AG09309 (cell line): Measurements from ENCODE around the gene AUTS2.
"Not testable (repeated sequence)": the region's sequence is repeated elsewhere in the genome, so short reads cannot be mapped to it uniquely, and the experiment has no call there.

Experiments
- DNase-seq: peaks from one replicate; pipeline ENCODE4 v3.0.0-alpha.2; 2010; ENCODE audit warnings: low read depth
- H3K4me3 ChIP-seq: 2 replicates; pipeline ENCODE4 v1.5.1; 2011; ENCODE audit warnings: mild to moderate bottlenecking, low read depth, low read length, moderate library complexity; ENCODE audit not compliant: control insufficient read depth
- TF ChIP-seq, protein P1 (sequence below): IDR thresholded peaks from 2 replicates; pipeline ENCODE4 v1.5.1; 2011; ENCODE audit warnings: mild to moderate bottlenecking, low read depth, low read length, inconsistent platforms; ENCODE audit not compliant: insufficient read depth, control insufficient read depth; ENCODE audit errors: missing control alignments

Gene AUTS2

DNA sequence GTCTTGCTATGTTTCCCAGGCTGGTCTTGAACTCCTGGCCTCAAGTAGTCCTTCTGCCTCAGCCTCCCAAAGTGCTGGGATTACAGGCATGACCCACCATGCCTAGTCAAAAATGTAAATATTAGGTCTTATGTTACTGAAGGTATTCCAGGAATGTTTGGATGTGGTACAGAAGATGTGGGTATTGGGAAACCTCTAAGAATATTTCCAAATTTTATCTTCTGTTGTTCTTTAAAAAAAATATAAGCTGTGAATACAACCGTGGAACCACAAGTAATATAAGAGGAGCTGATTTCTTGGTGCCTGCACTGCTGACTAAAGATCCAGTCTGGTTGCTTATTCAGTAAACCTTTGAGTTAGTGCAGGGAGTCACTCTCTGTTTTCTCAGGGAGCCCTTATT lies 178.3 kb downstream of the AUTS2 start:
- DNase-seq, result peak; percentile 14

DNA sequence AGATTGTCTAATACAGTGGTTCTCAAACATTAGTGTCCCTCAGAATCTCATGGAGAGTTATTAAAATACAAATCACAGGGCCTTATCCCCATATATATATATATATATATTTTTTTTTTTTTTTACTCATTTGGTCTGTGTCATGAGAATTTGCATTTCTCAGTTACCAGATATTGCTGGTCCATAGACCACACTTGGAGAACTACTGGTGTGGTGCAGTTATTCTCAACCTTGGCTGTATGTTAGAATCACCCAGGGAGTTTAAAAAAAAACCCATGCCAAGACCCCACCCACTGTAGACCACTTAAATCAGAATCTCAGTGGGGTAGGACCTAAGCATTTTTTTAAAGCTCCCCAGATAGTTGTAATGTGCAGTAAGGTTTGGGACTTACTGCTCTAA lies 179.9 kb downstream of the AUTS2 start:
- no peak for DNase-seq
- H3K4me3 ChIP-seq, result no peak overlapping the region
- TF ChIP-seq, protein P1, sequence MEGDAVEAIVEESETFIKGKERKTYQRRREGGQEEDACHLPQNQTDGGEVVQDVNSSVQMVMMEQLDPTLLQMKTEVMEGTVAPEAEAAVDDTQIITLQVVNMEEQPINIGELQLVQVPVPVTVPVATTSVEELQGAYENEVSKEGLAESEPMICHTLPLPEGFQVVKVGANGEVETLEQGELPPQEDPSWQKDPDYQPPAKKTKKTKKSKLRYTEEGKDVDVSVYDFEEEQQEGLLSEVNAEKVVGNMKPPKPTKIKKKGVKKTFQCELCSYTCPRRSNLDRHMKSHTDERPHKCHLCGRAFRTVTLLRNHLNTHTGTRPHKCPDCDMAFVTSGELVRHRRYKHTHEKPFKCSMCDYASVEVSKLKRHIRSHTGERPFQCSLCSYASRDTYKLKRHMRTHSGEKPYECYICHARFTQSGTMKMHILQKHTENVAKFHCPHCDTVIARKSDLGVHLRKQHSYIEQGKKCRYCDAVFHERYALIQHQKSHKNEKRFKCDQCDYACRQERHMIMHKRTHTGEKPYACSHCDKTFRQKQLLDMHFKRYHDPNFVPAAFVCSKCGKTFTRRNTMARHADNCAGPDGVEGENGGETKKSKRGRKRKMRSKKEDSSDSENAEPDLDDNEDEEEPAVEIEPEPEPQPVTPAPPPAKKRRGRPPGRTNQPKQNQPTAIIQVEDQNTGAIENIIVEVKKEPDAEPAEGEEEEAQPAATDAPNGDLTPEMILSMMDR, result no peak

More for the DNA sequence above, 178.3 kb downstream of the AUTS2 start:
- H3K4me3 ChIP-seq, result no peak overlapping the region
- TF ChIP-seq, protein P1, result no peak

DNA sequence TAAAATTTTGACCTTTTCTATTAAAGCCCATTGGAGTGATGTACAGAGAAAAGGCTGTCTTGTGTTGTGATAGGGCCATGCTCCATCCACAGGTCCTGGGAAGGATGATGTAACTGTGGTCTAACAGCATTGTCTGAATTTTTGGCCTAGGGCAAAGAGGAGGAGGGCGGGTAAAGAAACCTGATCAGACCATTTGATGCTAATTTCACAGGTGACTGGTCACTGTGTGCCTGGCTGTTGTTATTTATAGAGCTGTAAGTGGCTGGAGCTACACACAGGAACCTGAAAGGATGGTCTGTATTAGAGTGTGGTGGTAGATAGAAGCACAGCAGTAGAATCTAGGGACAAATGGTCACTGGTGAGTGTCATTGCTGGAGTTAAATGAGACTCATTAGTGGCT lies 182.1 kb downstream of the AUTS2 start:
- TF ChIP-seq, protein P1, result no peak
- H3K4me3 ChIP-seq, result no peak overlapping the region
- no peak for DNase-seq

DNA sequence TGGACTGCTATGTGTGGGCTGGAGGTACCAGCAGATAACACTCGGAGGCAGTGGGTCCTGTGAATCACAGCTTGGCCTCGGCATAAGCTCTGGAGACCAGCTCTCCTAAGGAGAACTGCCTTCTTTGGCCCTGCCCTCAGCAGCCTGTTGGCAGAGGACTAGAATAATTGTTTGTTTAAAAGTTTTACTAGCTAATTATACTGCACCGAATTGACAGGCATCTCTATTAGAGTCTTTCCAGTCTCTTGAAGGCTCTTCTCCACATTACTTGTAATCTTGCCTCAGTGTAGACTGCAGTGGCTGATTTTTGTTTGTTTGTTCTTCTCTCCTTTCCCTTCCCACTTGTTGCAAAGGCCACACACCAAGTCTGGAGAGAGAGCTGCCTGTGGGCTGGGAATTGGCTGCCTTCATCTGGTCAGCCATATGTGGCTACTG lies 183.2 kb downstream of the AUTS2 start:
- TF ChIP-seq, protein P1, result no peak
- DNase-seq, result no peak
- no peak overlapping the region for H3K4me3 ChIP-seq

DNA sequence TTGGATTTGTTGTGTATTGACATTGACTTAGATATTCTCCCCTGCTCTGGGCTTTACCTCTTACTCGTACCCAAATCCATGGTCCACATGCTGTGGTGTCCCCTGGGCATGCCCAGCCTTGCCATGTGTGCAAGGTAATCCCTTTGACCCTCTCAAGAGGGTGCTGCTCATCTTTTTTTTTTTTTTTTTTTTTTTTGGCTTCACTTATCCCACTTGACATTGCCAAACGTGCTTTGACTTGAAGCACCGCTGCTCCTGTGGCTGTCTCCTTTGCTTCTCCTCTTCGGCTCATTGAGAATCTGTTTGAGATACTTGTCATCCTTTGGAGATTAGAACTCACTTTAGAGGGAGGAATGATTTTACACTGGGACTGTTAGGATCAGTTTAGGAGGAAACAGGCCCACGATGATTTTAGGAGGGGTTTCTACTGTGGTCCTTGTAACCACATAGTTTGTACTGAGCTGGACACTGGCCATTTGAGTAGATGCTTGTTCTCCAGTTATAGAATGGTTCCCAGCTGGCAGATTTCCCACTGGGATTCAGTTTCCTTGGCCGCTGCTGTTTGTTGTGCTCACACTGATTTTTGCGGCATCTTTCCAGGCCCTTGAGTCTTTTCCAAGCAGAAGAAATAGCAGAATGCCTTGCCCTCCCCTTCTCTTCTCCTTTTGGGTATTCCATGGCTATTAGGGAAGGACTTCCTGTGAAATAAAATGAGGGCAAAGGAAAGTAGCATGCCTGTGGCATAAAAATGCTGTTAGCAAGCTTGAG lies 184.8 kb downstream of the AUTS2 start:
- TF ChIP-seq, protein P1, result no peak
- no peak for DNase-seq
- no peak overlapping the region for H3K4me3 ChIP-seq

DNA sequence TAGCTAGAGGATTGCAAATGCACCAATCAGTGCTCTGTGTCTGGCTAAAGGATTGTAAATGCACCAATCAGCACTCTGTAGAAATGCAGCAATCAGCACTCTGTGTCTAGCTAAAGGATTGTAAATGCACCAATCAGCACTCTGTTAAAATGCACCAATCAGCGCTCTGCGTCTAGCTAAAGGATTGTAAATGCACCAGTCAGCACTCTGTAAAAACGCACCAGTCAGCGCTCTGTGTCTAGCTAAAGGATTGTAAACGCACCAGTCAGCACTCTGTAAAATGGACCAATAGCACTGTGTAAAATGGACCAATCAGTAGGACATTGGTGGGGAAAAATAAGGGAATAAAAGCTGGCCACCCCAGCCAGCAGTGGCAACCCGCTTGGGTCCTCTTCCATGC lies 187.9 kb downstream of the AUTS2 start:
- H3K4me3 ChIP-seq, DNase-seq: not testable (repeated sequence)

DNA sequence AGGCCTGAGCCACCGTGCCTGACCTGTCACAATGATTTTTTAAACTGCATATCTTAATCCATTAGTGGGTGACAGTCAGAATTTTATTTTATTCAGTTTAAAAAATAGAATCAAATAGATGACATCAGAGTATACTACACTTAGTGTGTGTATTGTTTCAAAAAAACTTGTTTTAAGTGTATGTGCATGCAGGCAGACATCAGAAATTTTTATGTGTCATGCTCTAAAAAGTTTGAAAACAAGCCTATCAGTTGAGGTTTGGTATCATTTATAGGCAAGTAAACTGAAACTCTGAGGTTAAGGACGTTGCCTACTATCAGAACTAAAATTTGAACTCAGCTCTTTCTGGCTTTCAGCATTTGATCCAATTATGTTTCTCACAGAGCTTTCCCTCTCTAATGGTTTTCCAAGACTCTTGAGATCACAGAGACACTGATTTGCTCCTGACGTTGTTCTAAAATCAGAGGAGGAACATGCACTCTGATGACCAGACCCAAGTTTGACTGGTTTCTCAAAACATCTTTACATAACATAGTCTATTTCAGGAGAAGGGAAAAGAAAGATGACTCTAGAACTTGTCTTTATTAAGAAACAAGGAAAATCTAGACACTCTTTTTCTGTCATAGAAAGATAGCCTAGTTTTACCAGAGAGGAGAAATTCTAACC lies 188.6 kb downstream of the AUTS2 start:
- DNase-seq, result no peak
- TF ChIP-seq, protein P1, result no peak
- H3K4me3 ChIP-seq, result no peak overlapping the region
